HG03342 (cell line): ENCODE results near the gene TSEN54.

Experiments used
- ATAC-seq: cut with Tn5 transposase; IDR thresholded peaks from one replicate; pipeline ENCODE4 v1.9.1; 2021; ENCODE audit warnings: mild to moderate bottlenecking, moderate library complexity; ENCODE audit not compliant: unreplicated experiment

Gene TSEN54

GRCh38 chr17:75488693-75489510 lies 27.4 kb upstream of the TSEN54 start:
- no peak for ATAC-seq

DNA sequence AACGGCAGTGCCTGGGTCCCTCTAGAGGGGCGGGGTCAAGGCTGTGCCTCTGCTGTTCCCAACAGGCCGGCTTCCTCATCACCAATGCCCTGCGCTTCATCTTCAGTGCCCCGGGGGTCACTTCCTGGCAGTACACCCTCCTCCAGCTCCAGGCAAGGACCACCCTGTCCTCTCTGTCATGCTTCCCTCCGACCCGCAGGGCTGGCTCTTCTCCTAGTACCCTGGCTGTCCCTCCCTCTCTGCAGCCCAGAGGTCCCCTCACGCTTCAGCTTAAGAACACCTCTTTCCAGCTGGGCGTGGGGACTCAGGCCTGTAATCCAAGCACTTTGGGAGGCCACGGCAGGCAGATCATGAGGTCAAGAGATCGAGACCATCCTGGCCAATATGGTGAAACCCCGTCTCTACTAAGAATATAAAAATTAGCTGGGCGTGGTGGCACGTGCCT lies 26.8 kb upstream of the TSEN54 start:
- ATAC-seq: no peak

DNA sequence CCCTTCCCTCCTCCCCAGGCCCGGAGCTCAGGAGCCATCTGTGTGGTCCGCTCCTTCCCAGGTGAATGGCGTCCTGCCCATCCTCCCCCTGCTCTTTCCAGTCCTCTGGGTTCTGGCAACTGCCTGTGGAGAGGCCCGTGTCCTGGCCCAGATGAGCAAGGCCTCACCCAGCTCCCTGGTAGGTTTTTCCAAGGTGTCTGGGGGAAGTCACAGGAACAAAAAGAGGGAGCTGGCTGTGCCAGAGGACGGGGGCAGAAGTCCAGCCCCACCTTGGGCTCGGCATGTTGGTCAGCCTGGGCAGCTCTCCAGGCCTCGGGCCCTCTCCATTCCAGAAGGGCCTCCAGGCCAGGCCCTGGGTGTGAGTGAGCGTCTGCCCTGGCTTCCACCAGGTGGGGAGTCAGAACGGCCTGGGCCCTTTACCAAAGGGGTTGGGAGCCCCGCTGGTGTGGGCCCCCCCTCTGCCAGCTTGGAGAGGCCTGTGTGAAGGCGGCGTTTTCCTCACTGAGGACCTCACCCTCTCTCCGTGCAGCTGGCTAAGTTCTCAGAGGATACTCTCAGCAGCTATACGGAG lies 26.1 kb upstream of the TSEN54 start:
- ATAC-seq: no peak

DNA sequence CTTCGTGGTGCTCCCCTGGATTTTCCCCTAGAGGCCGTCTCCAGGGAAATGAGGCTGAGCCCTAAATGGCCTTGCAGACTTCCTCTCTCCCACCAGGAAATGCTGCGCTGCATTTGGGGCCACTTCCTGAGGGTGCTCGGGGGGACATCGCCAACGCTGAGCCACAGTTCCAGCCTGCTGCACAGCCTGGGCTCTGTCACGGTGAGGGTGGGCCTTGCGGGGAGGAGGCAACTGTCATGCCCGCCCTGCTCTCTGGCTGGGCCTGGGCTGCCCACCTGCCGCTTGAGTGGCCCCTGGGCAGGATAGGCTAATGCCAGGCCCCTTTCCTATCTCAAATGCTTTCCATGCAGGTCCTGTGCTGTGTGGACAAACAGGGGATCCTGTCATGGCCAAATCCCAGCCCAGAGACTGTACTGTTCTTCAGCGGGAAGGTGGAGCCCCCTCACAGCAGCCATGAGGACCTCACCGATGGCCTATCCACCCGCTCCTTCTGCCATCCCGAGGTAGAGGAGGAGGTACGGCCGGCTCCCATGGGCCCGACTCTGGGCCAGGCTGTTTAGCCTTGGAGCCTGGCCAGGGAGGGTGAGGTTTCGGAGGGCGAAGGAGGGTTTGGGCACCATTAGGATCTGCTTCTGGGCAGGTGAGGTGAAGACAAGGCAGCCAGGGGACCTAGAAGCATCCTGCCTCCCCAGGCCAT lies 25.2 kb upstream of the TSEN54 start:
- ATAC-seq: no peak

GRCh38 chr17:75491680-75492079 lies 24.6 kb upstream of the TSEN54 start:
- no peak for ATAC-seq

DNA sequence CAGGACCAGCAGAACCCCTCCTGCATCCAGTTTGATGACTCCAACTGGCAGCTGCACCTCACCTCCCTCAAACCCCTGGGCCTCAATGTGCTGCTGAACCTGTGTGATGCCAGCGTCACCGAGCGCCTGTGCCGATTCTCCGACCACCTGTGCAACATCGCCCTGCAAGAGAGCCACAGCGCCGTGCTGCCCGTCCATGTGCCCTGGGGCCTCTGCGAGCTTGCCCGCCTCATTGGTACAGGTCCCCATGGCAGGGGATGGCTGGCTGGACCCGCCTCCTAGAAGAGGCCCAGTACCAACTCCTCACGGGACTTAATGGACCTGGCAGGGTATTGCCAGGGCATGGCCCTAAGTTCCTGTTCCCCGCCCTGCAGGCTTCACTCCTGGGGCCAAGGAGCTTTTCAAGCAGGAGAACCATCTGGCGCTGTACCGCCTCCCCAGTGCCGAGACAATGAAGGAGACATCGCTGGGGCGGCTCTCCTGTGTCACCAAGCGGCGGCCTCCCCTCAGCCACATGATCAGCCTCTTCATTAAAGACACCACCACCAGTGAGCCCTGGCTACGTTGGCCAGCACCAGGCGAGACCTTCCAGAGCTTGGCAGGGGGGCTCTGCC lies 23.7 kb upstream of the TSEN54 start:
- ATAC-seq: no peak

- ATAC-seq: no peak
Measured at GRCh38 chr17:75493476-75494129, 22.7 kb upstream of the TSEN54 start.

- no peak for ATAC-seq
Measured at GRCh38 chr17:75494326-75494877, 21.9 kb upstream of the TSEN54 start.

- ATAC-seq: no peak
Measured at GRCh38 chr17:75496005-75496404, 20.3 kb upstream of the TSEN54 start.

GRCh38 chr17:75498039-75498725 lies 18.1 kb upstream of the TSEN54 start:
- no peak for ATAC-seq

DNA sequence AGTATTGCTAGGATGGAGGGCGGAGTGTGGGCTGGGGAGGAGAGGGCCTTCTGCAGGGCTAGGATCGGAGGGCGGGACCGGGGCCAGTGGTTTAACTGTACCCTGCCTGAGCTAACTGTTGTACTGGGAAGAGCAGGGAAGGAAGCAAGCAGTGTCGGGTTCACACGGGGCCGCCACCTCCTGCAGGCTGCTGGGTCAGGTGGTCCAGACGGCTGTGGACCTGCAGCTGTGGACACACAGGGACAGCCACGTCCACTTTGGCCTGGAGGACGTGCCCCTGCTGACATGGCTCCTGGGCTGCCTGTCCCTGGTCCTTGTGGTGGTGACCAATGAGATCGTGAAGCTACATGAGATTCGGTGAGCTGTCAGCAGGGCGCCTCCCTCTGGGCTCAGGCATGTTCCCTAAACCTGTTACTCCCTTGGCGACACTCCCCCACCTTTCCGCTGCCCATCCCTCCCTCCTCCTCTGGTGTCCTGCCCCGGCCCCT lies 17.6 kb upstream of the TSEN54 start:
- ATAC-seq: no peak

GRCh38 chr17:75499313-75500022 lies 16.9 kb upstream of the TSEN54 start:
- no peak for ATAC-seq

- ATAC-seq: no peak
Measured at GRCh38 chr17:75500419-75501216, 15.7 kb upstream of the TSEN54 start.

DNA sequence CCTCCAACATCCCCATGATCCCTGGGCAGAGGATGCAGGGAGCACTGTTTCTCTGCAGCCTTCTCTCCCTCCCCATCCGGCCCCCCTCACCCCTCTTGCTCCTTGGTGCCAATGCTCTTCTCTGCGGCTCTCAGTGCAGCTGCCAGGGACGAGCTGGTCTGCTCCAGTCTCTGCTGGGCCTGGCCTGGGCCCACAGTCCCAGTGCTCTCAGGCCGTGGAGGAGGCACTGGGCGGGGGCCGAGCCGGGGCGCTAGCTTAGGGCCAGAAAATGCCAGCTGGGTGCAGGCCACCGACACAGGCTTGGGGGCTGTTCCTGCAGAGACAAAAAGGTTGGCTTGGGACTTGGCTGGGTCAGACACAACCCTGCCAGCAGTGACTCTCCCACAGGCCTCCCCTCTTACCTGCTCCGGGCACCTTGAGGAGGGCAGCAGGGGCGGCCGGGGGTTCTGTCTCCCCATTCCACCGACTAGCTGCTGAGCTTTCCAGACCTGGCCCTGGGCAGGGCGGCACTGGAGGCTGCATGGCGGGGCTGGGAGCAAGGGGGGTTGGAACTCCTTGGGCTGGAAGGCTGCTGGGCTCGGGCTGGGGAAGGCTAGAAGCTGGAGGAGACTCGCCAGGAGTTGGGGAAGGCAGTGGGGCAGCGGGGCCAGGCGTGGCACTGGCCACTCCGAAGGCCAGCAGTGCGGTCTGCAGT lies 14.8 kb upstream of the TSEN54 start:
- ATAC-seq: no peak

DNA sequence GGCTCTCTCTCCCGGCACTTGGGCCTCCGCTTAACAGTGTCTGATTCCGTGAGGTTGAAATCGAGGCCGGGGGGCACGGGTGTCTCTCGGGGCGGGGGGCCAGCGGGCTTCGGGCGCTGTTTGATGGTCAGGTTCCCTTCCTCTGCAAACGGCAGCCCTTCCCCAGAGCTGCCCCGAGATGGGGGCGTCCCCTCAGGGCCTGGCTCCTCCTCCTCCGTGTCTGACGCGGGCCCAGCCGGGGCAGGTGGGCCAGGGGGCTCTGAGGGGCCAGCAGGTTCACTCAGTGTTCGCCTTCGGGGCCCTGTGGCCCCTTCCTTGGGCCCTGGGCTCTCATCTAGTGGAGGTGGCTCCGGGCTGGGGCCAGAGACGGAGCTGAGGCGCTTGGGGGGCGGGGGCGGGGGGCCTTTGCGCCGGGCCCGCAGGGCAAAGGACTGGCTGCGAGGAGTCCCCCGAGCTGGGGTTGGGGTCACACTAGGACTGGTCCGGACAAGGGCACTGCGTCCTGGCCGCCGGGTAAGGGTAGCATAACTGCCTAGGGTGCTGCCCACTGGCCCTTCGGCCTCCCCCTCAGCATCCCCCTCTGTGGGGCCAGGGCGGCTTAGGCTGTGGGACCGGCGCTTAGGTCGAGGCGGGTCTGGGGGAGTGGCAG lies 14.1 kb upstream of the TSEN54 start:
- ATAC-seq: no peak

GRCh38 chr17:75502721-75503329 lies 13.5 kb upstream of the TSEN54 start:
- no peak for ATAC-seq

- ATAC-seq: no peak
Measured at GRCh38 chr17:75503337-75503950, 12.9 kb upstream of the TSEN54 start.
